Neural progenitor cell (in vitro differentiated cells): ENCODE data around the gene MROH2A. TPM values are rescaled to one million over a fixed set of nuclear protein-coding genes. Genes with fewer than 3 reads are reported as not detected.

ENCODE experiments used
- DNase-seq: peaks from one replicate; pipeline ENCODE4 v3.0.0-alpha.2; 2016; ENCODE audit warnings: low spot score
- H2AFZ ChIP-seq: fragments of 200-600 bp; sonication (generic); replicated peaks from 2 replicates; pipeline ENCODE4 v1.6.1; 2016; ENCODE audit warnings: antibody characterized with exemption
- H3F3A ChIP-seq: fragments of 200-600 bp; sonication (generic); 2 replicates; pipeline ENCODE4 v1.6.1; 2016; ENCODE audit warnings: antibody characterized with exemption, low read depth
- H3K27ac ChIP-seq: fragments of 200-600 bp; sonication (generic); 2 replicates; pipeline ENCODE4 v1.5.1; 2016; ENCODE audit warnings: mild to moderate bottlenecking
- H3K27me3 ChIP-seq: fragments of 200-600 bp; sonication (generic); 2 replicates; pipeline ENCODE4 v1.6.1; 2016; ENCODE audit warnings: mild to moderate bottlenecking, moderate library complexity
- H3K36me3 ChIP-seq: fragments of 200-600 bp; sonication (generic); 2 replicates; pipeline ENCODE4 v1.5.1; 2016
- H3K4me1 ChIP-seq: fragments of 200-600 bp; sonication (generic); 2 replicates; pipeline ENCODE4 v1.6.1; 2016; ENCODE audit warnings: mixed run types
- H3K4me2 ChIP-seq: fragments of 200-600 bp; sonication (generic); 2 replicates; pipeline ENCODE4 v1.6.1; 2016
- H3K4me3 ChIP-seq: fragments of 200-600 bp; sonication (generic); 2 replicates; pipeline ENCODE4 v1.5.1; 2016
- H3K79me2 ChIP-seq: fragments of 200-600 bp; sonication (generic); 2 replicates; pipeline ENCODE4 v1.6.1; 2016; ENCODE audit warnings: low read depth
- H3K9ac ChIP-seq: fragments of 200-600 bp; sonication (generic); 2 replicates; pipeline ENCODE4 v1.6.1; 2016
- H3K9me3 ChIP-seq: fragments of 200-600 bp; sonication (generic); 2 replicates; pipeline ENCODE4 v1.5.1; 2016; ENCODE audit warnings: low read depth
- H4K20me1 ChIP-seq: fragments of 200-600 bp; sonication (generic); 2 replicates; pipeline ENCODE4 v1.6.1; 2016; ENCODE audit warnings: low read depth
- H3K27ac Mint-ChIP-seq: 3 replicates; pipeline ENCODE4 v1.8.0; 2021; ENCODE audit warnings: mixed read lengths
- H3K27me3 Mint-ChIP-seq: 2 replicates; pipeline ENCODE4 v1.8.0; 2022; ENCODE audit warnings: low read depth, mild to moderate bottlenecking, inconsistent platforms, moderate library complexity, mixed read lengths; ENCODE audit not compliant: insufficient read depth
- H3K36me3 Mint-ChIP-seq: 3 replicates; pipeline ENCODE4 v1.8.0; 2021; ENCODE audit warnings: mixed read lengths
- H3K4me1 Mint-ChIP-seq: 3 replicates; pipeline ENCODE4 v1.8.0; 2021; ENCODE audit warnings: mixed read lengths
- H3K4me3 Mint-ChIP-seq: 3 replicates; pipeline ENCODE4 v1.8.0; 2021; ENCODE audit warnings: mild to moderate bottlenecking, moderate library complexity, mixed read lengths
- H3K9me3 Mint-ChIP-seq: 3 replicates; pipeline ENCODE4 v1.8.0; 2020; ENCODE audit warnings: mixed read lengths
- EZH2 ChIP-seq: fragments of 200-600 bp; sonication (generic); IDR thresholded peaks from 2 replicates; pipeline ENCODE4 v1.6.1; 2017; ENCODE audit warnings: antibody characterized with exemption, mild to moderate bottlenecking, moderate library complexity
- EZH2phosphoT487 ChIP-seq: fragments of 200-600 bp; sonication (generic); IDR thresholded peaks from 2 replicates; pipeline ENCODE4 v1.6.1; 2017; ENCODE audit warnings: antibody characterized with exemption
- total RNA-seq: library from RNA; depleted of rRNA; stranded (reverse); fragments of >200 nt; gene quantifications from 2 replicates; pipeline ENCODE4 v1.2.3, GENCODE V29; 2015; ENCODE audit warnings: low replicate concordance
- TF ChIP-seq, protein P1 (sequence below): fragments of 200-600 bp; sonication (generic); IDR thresholded peaks from 2 replicates; pipeline ENCODE4 v1.5.1; 2017; ENCODE audit warnings: antibody characterized with exemption, mild to moderate bottlenecking

MROH2A gene
- total RNA-seq, 1 donor from 2014 or later = not detected

DNA sequence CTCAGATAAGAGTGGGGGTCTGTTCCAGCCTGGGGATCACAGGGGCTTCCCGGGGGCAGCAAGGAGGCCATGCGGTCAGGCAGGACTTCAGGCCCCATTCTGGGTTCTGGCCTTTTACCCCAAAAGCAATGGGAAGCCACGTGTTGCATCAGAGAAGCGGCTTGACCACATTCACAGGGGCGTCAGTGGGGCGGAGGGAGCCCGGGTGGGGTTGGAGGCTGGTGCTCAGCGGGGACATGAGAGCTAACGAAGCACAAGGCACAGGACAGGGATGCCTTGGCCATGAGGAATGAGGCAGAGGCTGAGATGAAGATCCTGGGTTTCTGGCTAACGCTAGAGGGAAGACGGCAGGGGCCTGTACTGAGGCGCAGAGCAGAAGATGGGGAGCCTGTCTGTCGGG lies 70.1 kb downstream of the MROH2A start:
- Histone ChIP-seq H2AFZ (no peak overlapping the region), H3K79me2 (peaks cover 98% of the 10 kb centered on the region), H3K9ac (no peak overlapping the region), H3K4me3 (no peak overlapping the region), H3K36me3 (peaks cover 21% of the 10 kb centered on the region), H3K4me2 (no peak overlapping the region), H3K27ac (no peak overlapping the region), H3F3A (no peaks in the 10 kb centered on the region), H4K20me1 (peaks cover 89% of the 10 kb centered on the region), H3K4me1 (peaks cover 27% of the 10 kb centered on the region), H3K9me3 (no peaks in the 10 kb centered on the region), H3K27me3 (no peaks in the 10 kb centered on the region)
- H3K36me3 Mint-ChIP-seq = peaks cover 61% of the 10 kb centered on the region
- TF ChIP-seq EZH2phosphoT487 = no peak
- peaks cover 16% of the 10 kb centered on the region for H3K4me1 Mint-ChIP-seq
- H3K4me3 Mint-ChIP-seq = no peak overlapping the region
- H3K27ac Mint-ChIP-seq = no peak overlapping the region
- peaks cover 2% of the 10 kb centered on the region for H3K27me3 Mint-ChIP-seq
- no peaks in the 10 kb centered on the region for H3K9me3 Mint-ChIP-seq
- DNase-seq = no peak

DNA sequence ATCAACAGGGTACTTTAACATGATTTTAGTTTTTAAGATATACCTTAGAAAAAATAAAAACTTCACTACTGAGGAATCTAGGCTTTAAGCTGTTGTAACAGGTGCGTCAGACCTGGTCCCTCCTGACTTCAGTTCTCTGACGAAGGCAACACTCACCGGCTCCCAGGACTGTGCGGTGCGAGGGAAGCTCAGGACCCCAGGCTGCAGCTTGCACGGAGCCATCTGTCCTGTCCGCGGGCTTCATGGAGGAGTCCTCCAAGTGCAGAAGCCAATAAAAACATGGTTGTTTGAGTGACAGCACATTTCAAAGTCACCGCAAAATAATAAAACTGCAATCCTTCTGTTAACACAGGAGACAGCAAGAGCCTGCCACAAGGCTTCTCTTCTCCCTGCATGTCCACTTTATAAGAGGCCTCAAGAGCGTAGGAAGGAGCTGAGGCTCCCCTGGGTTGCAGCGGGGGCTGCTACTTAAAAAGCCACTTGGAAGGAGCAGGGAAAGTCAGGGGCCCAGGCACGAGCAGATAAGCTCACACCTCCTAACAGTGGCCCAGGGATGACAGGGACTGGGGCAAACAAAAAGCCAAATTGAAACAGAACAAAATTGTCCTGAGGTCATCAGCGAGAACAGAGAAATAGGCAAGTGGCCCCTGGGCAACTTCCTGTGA lies 71.6 kb downstream of the MROH2A start:
- no peak for TF ChIP-seq EZH2phosphoT487
- TF ChIP-seq EZH2 = no peak
- TF ChIP-seq, protein P1, sequence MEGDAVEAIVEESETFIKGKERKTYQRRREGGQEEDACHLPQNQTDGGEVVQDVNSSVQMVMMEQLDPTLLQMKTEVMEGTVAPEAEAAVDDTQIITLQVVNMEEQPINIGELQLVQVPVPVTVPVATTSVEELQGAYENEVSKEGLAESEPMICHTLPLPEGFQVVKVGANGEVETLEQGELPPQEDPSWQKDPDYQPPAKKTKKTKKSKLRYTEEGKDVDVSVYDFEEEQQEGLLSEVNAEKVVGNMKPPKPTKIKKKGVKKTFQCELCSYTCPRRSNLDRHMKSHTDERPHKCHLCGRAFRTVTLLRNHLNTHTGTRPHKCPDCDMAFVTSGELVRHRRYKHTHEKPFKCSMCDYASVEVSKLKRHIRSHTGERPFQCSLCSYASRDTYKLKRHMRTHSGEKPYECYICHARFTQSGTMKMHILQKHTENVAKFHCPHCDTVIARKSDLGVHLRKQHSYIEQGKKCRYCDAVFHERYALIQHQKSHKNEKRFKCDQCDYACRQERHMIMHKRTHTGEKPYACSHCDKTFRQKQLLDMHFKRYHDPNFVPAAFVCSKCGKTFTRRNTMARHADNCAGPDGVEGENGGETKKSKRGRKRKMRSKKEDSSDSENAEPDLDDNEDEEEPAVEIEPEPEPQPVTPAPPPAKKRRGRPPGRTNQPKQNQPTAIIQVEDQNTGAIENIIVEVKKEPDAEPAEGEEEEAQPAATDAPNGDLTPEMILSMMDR = no peak
- no peak overlapping the region for H2AFZ ChIP-seq
- no peaks in the 10 kb centered on the region for H3K9me3 ChIP-seq
- H4K20me1 ChIP-seq = peaks cover 82% of the 10 kb centered on the region
- H3F3A ChIP-seq = no peaks in the 10 kb centered on the region
- H3K79me2 ChIP-seq = peaks cover 94% of the 10 kb centered on the region
- no peaks in the 10 kb centered on the region for H3K27me3 ChIP-seq
- H3K4me2 ChIP-seq = no peak overlapping the region
- Mint-ChIP-seq H3K27ac (no peak overlapping the region), H3K36me3 (peaks cover 47% of the 10 kb centered on the region), H3K4me1 (peaks cover 19% of the 10 kb centered on the region), H3K27me3 (peaks cover 1% of the 10 kb centered on the region), H3K9me3 (no peaks in the 10 kb centered on the region), H3K4me3 (no peak overlapping the region)
- H3K4me3 ChIP-seq = no peak overlapping the region
- H3K27ac ChIP-seq = no peak overlapping the region
- peak overlapping the region; percentile 42 for H3K9ac ChIP-seq
- no peak for DNase-seq
- peaks cover 28% of the 10 kb centered on the region for H3K4me1 ChIP-seq
- peaks cover 21% of the 10 kb centered on the region for H3K36me3 ChIP-seq

GRCh38 chr2:233850745-233851144 lies 72.6 kb downstream of the MROH2A start:
- Histone ChIP-seq H3K36me3 (peaks cover 16% of the 10 kb centered on the region), H3K4me2 (peak overlapping the region; percentile 98), H3K27me3 (no peaks in the 10 kb centered on the region), H3F3A (peaks cover 7% of the 10 kb centered on the region), H4K20me1 (peaks cover 74% of the 10 kb centered on the region), H2AFZ (no peak overlapping the region), H3K79me2 (peaks cover 84% of the 10 kb centered on the region), H3K27ac (no peak overlapping the region), H3K4me3 (no peak overlapping the region), H3K9ac (no peak overlapping the region), H3K9me3 (no peaks in the 10 kb centered on the region), H3K4me1 (peaks cover 33% of the 10 kb centered on the region)
- Mint-ChIP-seq H3K4me1 (peaks cover 27% of the 10 kb centered on the region), H3K36me3 (peaks cover 41% of the 10 kb centered on the region), H3K27ac (no peak overlapping the region), H3K4me3 (no peak overlapping the region), H3K27me3 (no peaks in the 10 kb centered on the region), H3K9me3 (no peaks in the 10 kb centered on the region)
- DNase-seq = no peak
- TF ChIP-seq EZH2 (no peak), EZH2phosphoT487 (no peak)
- TF ChIP-seq, protein P1 = no peak

- peaks cover 14% of the 10 kb centered on the region for H3K36me3 ChIP-seq
- H3K4me2 ChIP-seq = peak overlapping the region; percentile 98
- H3K4me3 Mint-ChIP-seq = no peak overlapping the region
- peaks cover 70% of the 10 kb centered on the region for H4K20me1 ChIP-seq
- no peak overlapping the region for H3K27ac ChIP-seq
- H2AFZ ChIP-seq = no peak overlapping the region
- no peaks in the 10 kb centered on the region for H3K27me3 ChIP-seq
- no peak overlapping the region for H3K27ac Mint-ChIP-seq
- peaks cover 10% of the 10 kb centered on the region for H3F3A ChIP-seq
- no peak overlapping the region for H3K4me3 ChIP-seq
- TF ChIP-seq EZH2phosphoT487 (no peak), EZH2 (no peak)
- TF ChIP-seq, protein P1 = no peak
- peaks cover 29% of the 10 kb centered on the region for H3K4me1 Mint-ChIP-seq
- no peaks in the 10 kb centered on the region for H3K27me3 Mint-ChIP-seq
- peaks cover 33% of the 10 kb centered on the region for H3K4me1 ChIP-seq
- peaks cover 80% of the 10 kb centered on the region for H3K79me2 ChIP-seq
- no peak overlapping the region for H3K9ac ChIP-seq
- peaks cover 39% of the 10 kb centered on the region for H3K36me3 Mint-ChIP-seq
- H3K9me3 ChIP-seq = no peaks in the 10 kb centered on the region
- no peaks in the 10 kb centered on the region for H3K9me3 Mint-ChIP-seq
- DNase-seq = no peak
Measured at GRCh38 chr2:233851169-233851568, 73.0 kb downstream of the MROH2A start.
